Measurements from ENCODE around the gene ROR2.
A peak's percentile ranks its signal among the peaks of the same experiment; 100 is the strongest.

ROR2 gene

DNA sequence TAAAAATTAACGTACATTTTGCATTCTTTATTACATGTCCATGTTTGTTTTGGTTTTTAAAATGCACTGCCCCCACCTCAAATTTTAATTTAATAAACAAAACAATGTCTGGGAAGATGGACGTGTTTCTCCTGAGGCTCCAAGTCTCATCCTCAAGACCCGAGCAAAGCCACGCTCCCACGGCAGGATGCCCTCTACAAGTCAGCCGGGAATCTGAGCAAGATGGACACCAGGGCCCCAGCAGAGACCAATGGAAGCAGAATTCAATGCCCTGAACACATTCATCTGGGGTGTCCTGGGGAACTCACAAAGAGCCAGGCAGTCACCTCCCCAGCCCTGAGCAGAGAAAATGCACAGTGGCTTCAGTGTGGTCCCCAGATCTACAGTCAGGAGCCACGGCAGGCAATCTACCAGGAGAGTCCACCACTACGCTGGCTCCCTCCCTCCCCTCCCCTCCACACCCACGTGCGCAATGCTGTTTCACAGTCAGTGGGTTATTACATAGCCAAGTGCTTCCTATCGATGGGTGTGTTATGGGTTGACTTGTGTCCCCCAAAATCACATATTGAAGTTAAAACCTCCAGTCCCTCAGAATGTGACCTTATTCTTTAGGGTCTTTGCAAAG lies 129.8 kb downstream of the ROR2 start:
- Mint-ChIP-seq H3K4me1 (no peaks in the 10 kb centered on the region), H3K4me3 (no peak overlapping the region), H3K9me3 (no peaks in the 10 kb centered on the region), H3K27ac (no peak overlapping the region), H3K27me3 (peaks cover 7% of the 10 kb centered on the region)
- no peak for DNase-seq
- no peak for ATAC-seq

GRCh38 chr9:91818647-91819403 lies 131.2 kb downstream of the ROR2 start:
- H3K4me1 Mint-ChIP-seq = no peaks in the 10 kb centered on the region
- DNase-seq (no peak), ATAC-seq (peak; percentile 33)
- H3K9me3 Mint-ChIP-seq = no peaks in the 10 kb centered on the region
- H3K4me3 Mint-ChIP-seq = no peak overlapping the region
- no peak overlapping the region for H3K27ac Mint-ChIP-seq
- H3K27me3 Mint-ChIP-seq = peaks cover 7% of the 10 kb centered on the region

- Mint-ChIP-seq H3K4me1 (no peaks in the 10 kb centered on the region), H3K9me3 (no peaks in the 10 kb centered on the region), H3K27me3 (peaks cover 7% of the 10 kb centered on the region), H3K27ac (no peak overlapping the region), H3K4me3 (no peak overlapping the region)
- DNase-seq = no peak
- no peak for ATAC-seq
These were observed 131.8 kb downstream of the ROR2 start for GRCh38 chr9:91818225-91818585.

GRCh38 chr9:91817493-91818224 lies 132.4 kb downstream of the ROR2 start:
- no peaks in the 10 kb centered on the region for H3K9me3 Mint-ChIP-seq
- no peaks in the 10 kb centered on the region for H3K4me1 Mint-ChIP-seq
- H3K27me3 Mint-ChIP-seq = peaks cover 7% of the 10 kb centered on the region
- H3K4me3 Mint-ChIP-seq = no peak overlapping the region
- DNase-seq (no peak), ATAC-seq (no peak)
- H3K27ac Mint-ChIP-seq = no peak overlapping the region

- no peak for ATAC-seq
- Mint-ChIP-seq H3K27me3 (peaks cover 7% of the 10 kb centered on the region), H3K27ac (no peak overlapping the region), H3K9me3 (no peaks in the 10 kb centered on the region), H3K4me3 (no peak overlapping the region), H3K4me1 (no peaks in the 10 kb centered on the region)
- no peak for DNase-seq
These were observed 132.9 kb downstream of the ROR2 start for GRCh38 chr9:91817106-91817492.

GRCh38 chr9:91816356-91816755 lies 133.7 kb downstream of the ROR2 start:
- DNase-seq = no peak
- H3K4me1 Mint-ChIP-seq = no peaks in the 10 kb centered on the region
- no peak overlapping the region for H3K4me3 Mint-ChIP-seq
- no peaks in the 10 kb centered on the region for H3K9me3 Mint-ChIP-seq
- H3K27ac Mint-ChIP-seq = peak overlapping the region in 1 of 2 donors; percentile 89
- H3K27me3 Mint-ChIP-seq = peaks cover 2% of the 10 kb centered on the region
- no peak for ATAC-seq

- ATAC-seq (no peak), DNase-seq (no peak)
- H3K4me1 Mint-ChIP-seq = no peaks in the 10 kb centered on the region
- no peaks in the 10 kb centered on the region for H3K27me3 Mint-ChIP-seq
- H3K27ac Mint-ChIP-seq = peak overlapping the region in 1 of 2 donors; percentile 89
- H3K9me3 Mint-ChIP-seq = no peaks in the 10 kb centered on the region
- H3K4me3 Mint-ChIP-seq = no peak overlapping the region
These were observed 134.1 kb downstream of the ROR2 start for GRCh38 chr9:91815896-91816295.

- DNase-seq (no peak), ATAC-seq (no peak)
- no peaks in the 10 kb centered on the region for H3K9me3 Mint-ChIP-seq
- H3K27ac Mint-ChIP-seq = no peak overlapping the region
- H3K27me3 Mint-ChIP-seq = no peaks in the 10 kb centered on the region
- no peaks in the 10 kb centered on the region for H3K4me1 Mint-ChIP-seq
- H3K4me3 Mint-ChIP-seq = no peak overlapping the region
These were observed 135.3 kb downstream of the ROR2 start for GRCh38 chr9:91814753-91815152.

DNA sequence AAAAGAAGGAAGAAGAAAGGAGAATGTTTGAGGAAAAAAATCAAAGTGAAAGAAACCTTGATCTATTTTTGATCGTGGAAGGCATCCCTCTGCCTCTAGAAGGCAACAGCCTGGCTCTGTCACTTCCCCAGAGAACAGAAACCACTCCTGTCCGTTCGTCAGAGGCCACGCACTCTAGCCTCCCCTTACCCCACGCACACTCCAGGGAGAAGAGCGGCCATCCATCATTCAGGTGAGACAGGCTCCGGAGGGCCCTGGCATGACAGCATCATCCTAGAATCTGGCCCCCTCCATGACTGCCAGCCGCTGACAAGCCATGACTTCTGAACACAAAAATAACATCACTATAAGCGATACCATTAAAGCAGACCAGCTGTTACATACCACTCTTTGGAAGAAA lies 135.8 kb downstream of the ROR2 start:
- ATAC-seq = no peak

DNA sequence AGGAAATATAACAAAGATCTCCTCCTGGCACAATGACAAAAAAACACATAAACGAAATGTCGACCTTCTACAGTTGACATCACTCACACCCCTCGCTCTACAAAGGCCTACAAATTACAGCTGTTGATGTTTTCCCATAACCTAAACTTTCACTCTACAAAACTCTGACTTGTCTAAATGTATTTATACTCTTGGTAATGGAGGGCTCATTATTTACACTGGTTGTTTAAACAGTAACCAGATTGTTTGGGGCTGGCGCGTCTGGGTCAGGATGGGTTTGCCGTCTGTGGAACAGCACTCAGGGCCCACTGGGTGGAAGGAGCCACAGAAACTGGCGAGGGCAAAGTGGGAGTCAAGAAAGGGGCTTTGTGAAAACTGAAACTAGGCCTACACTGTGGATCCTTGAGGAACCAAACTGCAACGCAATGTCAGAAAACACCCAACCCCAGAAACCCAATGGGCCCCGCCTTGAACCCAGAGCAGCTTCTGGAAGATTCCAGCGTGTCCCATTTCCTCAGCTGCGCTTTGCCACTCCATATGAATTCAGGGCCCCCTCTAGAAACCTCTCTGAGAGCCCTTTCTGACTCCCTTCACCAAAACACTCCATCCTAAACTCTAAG lies 136.7 kb downstream of the ROR2 start:
- no peaks in the 10 kb centered on the region for H3K9me3 Mint-ChIP-seq
- DNase-seq = no peak

More for the DNA sequence above, 135.8 kb downstream of the ROR2 start:
- Mint-ChIP-seq H3K4me1 (no peaks in the 10 kb centered on the region), H3K9me3 (no peaks in the 10 kb centered on the region), H3K27ac (peak overlapping the region in 1 of 2 donors; percentile 52), H3K4me3 (no peak overlapping the region), H3K27me3 (no peaks in the 10 kb centered on the region)
- no peak for DNase-seq

DNA sequence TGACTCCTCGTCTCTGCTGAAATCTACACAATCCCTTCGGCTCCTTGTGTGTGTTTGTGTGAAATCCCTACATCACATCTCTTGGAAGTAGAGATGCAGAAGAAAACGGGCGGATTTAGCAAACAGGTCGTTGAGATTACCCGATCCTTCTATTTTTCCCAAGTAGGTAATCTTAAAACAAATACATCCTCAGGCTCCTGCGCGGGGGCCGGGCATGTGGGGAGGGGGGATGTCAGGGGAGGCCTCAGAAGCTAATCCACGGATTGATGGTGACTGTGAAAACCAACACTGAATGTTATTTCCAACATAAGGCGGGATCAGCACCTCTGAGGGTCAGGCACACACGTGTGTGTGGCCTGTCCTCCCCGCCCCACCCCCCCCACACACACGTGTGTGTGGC lies 137.8 kb downstream of the ROR2 start:
- no peaks in the 10 kb centered on the region for H3K4me1 Mint-ChIP-seq
- no peak overlapping the region for H3K27ac Mint-ChIP-seq
- no peaks in the 10 kb centered on the region for H3K27me3 Mint-ChIP-seq
- DNase-seq (no peak), ATAC-seq (no peak)
- no peak overlapping the region for H3K4me3 Mint-ChIP-seq
- no peaks in the 10 kb centered on the region for H3K9me3 Mint-ChIP-seq

More for the DNA sequence above, 136.7 kb downstream of the ROR2 start:
- Mint-ChIP-seq H3K27me3 (no peaks in the 10 kb centered on the region), H3K4me1 (no peaks in the 10 kb centered on the region), H3K27ac (no peak overlapping the region), H3K4me3 (no peak overlapping the region)
- no peak for ATAC-seq

DNA sequence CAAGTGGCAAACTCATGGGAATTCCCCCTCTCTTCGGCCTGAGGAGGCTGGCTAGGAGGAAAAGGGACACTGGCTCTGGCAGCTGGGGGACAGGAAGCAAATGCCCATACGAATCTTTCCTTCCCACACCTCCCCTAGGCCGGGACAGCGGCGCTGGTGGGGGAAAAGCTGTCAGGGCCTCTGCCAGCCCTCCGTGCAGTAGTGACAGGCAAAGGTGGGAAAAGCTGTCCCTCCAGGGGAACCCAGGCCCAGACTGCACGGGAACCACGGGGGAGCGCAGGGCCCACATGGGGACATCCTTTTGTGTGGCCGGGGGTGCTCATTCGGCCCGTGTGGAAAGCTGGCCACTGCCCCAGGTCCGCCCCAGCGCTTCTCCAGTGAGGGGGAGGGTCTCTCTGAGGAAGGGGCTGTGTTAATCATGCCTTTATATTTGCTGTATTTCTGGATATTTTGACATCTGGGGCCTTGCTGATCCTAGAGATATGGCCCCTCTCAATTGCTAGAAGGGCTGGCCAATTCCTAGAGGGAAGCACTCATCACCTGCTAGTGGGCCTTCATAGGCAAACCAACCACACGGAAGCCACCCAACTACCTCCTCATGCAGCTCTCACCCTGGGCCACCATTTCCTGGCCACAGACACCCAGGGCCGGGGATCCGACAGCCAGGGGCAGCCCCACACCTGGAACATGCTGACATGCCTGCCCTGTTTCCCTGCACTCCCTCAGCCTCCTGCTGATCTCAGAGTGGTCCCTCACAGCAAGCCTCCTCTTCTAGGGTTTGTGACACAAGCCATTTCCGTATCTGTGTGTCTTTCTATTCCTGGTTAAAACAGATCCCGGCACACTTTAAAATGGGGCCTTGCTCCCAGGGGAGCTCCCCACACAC lies 138.8 kb downstream of the ROR2 start:
- no peak for ATAC-seq
- no peaks in the 10 kb centered on the region for H3K27me3 Mint-ChIP-seq
- H3K27ac Mint-ChIP-seq = peak overlapping the region; percentile 50 to 82
- no peak overlapping the region for H3K4me3 Mint-ChIP-seq
- DNase-seq = no peak
- H3K9me3 Mint-ChIP-seq = no peaks in the 10 kb centered on the region
- H3K4me1 Mint-ChIP-seq = no peaks in the 10 kb centered on the region

GRCh38 chr9:91810286-91810905 lies 139.6 kb downstream of the ROR2 start:
- ATAC-seq (no peak), DNase-seq (no peak)
- H3K27ac Mint-ChIP-seq = no peak overlapping the region
- no peaks in the 10 kb centered on the region for H3K9me3 Mint-ChIP-seq
- H3K4me1 Mint-ChIP-seq = no peaks in the 10 kb centered on the region
- H3K27me3 Mint-ChIP-seq = no peaks in the 10 kb centered on the region
- no peak overlapping the region for H3K4me3 Mint-ChIP-seq

DNA sequence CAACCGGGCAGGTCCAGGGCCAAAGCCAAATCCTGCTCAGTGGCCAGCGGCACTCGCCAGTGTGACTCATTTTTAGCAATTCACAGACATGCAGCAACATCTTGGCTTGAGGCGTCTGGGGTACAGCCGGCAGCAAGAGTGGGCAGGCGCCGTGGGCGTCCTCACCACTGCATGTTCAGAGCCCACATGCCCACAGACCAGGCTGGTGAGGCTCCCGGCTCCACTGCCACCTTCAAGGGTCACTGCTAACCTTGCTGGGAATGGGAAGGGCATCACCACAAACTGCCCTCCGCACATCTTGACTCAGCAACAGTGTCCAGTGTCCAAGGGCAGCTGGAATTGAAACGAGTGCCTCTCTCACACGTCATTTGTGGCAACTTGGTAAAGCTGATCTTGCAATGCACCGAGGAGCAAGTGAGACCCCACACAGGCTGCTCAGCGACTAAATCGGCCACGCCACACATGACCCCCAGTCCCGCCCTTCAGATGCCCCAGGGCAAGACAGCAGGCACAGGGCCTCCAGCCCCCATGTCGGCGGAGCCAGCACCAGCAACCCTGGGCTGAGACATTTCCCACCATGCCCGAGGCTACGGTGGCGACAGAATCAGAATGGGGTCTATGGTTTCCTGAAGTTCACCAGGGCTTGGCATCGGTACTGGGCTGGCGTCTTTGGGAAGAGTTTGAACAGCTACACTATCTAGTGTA lies 140.3 kb downstream of the ROR2 start:
- Mint-ChIP-seq H3K4me3 (no peak overlapping the region), H3K9me3 (no peaks in the 10 kb centered on the region), H3K27me3 (no peaks in the 10 kb centered on the region), H3K27ac (no peak overlapping the region), H3K4me1 (no peaks in the 10 kb centered on the region)
- ATAC-seq (no peak), DNase-seq (no peak)

Measured in stimulated activated naive CD8-positive, alpha-beta T cell treated with anti-CD3 and anti-CD28 coated beads, Interleukin-15, amount 100 ng/mL, for 72 hours (primary cell).